HK-2 (cell line): ENCODE results near the gene PI4KA.

Experiments
- DNase-seq: peaks from one replicate; pipeline ENCODE4 v3.0.0-alpha.2; 2018; ENCODE audit not compliant: unreplicated experiment

PI4KA gene

DNA sequence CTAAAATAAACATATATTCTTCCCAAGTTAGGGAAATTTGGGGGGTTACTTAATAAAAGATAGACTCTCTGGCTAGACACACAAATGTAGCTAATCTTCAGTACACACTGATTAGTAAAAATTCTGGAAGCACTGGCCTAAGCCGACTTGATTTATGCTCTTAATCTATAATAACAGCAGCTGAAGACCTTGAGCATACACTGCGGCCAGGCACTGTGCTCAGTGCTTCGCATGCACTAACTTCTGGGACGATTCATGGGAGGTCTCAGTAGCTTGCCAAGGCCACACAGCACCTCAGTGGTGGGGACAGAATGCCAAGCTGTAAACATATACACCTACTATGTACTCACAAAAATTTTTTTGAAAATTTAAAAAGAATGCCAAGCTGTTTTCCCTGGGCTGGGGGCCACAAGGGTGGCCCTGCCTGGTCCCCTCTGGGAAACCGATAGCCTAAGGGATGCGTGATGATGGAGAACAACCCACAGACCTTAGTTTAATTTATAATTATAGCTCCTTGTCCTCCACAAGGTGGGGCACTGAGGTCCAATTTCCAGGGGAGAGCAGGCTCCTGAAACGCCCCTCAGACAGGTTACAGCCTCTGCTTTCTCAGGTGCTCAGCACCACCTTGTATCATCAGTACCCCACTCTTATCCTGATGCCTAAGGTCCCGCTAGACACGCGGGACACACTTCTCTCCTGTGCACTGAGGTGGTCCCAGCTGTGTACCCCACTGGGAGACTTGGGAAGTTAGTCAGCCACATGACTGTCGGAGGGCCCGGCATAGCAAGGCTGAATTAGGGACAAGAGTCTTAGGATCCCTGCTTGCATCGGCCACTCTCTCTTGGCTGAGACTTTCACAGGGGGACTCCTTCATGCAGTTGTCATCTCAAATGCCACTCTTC is 64.6 kb downstream of the PI4KA start:
- no peak for DNase-seq

DNA sequence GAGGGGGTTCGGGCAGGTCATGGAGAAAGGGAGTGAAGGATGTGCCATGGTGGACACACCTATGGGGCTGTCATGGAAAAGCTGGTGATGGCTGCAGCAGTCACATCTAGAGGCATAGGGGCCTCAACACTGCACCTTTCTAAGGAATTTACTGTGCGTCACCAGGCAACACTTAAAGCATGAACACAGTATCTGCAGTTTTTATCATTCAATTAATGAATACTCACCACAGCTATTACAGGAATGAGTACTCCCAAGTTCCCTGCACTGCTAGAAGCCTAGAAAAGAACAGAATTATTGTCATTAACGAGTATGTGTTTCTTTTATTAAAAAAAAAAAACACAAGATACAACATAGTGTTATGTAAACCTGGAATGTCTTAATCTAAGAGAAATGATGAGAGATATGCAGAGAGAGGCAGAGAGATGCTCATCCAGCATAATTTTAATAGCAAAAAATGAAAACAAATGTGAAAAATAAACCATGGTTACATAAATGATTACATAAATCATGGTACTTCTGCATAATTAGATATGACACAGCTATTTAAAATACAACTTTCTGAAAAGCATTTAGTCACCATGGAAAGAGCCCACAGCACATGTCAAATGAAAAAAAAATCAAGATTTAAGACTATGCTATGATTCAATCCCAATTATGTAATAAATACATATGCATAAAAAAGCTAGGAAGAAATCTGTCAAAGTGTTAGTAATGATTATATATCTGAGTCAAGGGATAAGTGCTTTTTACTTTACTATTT is 65.5 kb downstream of the PI4KA start:
- DNase-seq, result no peak

DNA sequence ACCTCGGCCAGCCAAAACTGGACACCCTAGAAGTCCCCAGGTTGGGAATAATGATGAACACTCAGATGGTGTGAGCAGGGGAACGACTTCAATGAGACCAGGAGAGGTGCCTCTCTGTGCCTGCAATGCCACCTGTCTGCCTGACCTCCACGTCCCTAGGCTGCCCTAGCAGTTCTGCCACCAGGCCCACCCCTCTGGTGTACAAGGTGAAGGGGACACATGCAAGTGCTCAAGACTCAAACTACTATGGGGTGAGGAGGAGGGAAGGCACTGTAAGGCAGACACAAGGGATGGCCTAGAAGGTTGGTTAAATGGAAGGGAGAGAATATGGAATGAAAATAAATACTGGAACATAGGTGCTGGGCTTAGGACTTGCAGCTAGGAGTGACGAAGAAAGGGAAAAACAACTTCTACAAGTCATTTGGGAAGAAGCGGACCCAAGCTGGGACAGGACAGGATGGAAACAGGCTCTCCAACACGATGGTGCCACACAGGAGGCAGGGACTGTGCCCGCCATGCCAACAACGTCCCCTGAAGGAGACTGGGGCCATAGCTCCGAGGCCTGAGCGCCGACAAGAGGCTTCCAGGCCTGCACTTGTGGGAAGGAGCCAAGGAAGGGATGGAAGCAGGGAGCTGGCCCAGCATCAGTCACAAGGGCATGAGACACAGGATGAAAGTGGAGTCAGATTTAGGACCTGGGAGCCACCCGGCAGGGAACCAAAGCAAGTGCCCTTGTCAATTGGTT is 66.2 kb downstream of the PI4KA start:
- no peak for DNase-seq

DNA sequence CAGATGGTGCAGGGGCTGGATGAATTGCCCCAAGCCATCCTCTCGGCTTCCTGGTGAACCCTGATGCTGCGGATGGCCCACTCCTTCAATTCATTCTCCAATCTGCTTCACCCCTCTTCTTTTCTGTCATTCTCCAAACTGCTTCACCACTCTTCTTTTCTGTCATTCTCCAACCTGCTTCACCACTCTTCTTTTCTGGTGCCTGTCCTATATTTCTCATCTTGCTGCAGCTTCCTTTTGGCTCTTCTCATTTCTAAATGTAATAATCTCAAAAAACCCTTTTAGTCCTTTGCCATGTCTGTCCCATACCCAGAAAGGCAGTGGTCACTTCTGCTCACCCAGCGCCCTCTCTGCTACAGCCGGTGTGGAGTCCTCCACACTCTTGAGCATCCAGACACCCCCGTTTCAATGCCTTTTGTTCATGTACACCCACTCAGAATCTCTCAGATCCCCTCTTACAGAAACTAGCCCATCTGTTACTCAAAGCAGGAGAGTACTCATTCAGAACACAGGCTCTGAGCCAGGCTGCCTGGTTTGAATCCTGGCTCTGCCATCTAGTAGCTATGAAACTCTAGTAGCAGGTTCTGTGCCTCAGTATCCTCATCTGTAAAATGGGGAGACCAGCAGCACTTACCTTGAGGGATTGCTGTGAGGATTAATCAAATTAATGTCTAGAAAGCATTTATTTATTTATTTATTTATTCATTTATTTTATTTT is 69.8 kb downstream of the PI4KA start:
- no peak for DNase-seq

DNA sequence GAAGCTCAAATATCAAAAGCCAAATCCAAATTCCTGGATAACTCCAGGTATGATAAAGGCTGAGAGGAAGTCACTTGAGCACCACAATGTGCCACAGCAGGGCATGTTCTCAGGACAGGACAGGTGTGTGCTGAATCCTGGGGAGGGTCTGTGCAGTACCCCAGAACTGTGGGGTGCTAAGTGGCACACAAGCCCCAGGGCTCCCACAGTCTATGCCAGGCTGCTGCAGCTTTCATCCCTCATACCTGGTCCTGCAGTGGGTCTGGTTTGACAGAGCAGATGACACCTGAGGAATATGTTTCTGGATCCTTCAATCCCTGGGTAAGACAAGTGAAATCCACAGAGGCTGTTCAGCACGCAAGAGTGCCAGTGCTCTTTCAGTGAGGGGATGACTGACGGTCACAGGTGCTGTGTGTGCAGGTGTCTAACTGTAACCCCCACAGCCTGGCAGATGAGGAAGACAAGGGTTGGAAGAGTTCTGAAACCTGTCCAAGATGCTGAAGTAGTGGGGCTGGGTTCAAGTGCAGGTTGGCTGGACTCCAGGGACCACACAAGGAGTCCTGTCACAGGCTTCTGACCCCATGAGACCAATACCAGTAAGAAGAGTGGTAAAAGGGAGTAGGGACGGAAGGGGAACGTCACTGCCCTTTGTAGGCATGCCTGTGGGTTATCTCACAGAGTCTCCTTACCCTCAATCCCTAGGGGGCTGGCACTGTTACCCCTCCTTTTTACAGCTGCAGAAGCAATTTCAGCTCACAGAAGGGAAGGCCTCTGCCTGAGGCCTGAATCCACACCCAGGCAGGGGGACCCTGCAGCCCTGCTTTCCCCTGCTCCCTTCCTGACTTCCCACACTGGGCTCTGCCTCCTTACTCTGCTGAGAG is 70.6 kb downstream of the PI4KA start:
- no peak for DNase-seq

DNA sequence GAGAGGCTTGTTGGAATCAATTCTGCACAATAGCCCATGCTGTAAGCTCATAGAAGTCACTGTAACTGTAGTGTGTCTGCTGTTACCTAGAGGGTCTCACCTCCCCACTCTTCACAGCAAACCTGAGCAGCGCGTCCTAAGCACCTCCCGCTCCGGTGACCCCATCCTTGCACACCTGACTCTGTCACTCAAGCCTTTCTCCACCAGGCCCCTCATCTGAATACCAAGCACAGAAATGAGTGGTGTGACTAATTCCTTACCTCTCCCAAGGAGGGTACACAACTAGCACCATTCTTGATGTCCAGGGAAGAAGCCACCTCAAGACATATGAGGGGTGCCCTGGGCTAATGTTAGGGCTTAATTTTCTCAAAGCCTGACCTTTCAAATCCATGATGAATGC is 71.4 kb downstream of the PI4KA start:
- DNase-seq, result no peak

DNA sequence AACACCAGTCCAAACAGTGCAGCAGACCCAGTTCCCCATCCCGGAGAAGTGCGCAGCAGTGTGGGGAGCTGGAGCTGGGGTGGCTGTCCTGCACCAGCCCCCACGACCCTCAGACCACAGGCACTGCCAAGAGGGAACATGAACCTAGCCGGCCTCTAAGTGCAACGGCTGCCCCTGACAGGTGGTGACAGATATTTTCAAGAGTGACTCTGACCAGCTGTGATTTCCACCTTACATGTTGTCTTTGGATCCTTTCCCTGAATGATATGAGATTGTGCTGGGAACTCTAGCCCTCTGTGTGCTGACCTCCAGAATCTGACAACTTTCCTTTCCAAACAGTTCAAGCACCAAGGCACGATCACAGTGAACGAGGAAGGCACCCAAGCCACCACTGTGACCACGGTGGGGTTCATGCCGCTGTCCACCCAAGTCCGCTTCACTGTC is 72.1 kb downstream of the PI4KA start:
- DNase-seq, result no peak

DNA sequence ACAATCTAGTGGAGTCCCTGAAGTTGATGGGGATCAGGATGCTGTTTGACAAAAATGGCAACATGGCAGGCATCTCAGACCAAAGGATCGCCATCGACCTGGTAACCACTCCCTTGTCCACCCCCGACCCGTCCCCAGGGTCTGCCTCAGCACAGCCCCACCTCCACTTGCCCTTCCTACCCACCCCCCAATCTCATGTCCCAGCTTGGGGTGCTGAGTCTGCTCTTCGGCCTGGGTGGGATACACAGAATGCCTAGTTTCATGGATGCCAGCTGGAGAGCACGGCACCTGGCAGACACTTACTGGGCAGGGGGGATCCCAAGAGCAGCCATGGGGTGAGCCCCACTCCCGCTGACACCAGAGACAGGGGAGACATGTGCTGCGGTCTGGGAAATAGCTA is 72.6 kb downstream of the PI4KA start:
- DNase-seq, result no peak

DNA sequence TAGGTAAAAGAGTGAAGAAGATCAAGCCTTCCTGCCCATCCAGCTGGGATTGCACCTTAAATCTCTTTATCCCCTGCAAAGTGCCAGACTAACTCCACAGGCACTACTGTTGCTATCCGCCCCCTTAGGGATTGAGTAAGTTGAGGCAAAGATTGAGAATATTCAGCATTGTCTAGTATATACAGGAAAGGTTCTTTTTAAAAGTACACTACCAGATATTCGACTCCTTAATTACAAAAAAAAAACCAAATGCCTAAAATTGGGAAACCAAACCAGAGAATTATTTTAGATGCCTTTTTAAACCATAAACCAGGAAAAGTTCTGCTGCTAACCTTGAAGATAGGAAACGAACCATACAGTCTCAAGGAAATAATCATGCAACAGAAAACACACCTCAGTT is 73.2 kb downstream of the PI4KA start:
- no peak for DNase-seq

DNA sequence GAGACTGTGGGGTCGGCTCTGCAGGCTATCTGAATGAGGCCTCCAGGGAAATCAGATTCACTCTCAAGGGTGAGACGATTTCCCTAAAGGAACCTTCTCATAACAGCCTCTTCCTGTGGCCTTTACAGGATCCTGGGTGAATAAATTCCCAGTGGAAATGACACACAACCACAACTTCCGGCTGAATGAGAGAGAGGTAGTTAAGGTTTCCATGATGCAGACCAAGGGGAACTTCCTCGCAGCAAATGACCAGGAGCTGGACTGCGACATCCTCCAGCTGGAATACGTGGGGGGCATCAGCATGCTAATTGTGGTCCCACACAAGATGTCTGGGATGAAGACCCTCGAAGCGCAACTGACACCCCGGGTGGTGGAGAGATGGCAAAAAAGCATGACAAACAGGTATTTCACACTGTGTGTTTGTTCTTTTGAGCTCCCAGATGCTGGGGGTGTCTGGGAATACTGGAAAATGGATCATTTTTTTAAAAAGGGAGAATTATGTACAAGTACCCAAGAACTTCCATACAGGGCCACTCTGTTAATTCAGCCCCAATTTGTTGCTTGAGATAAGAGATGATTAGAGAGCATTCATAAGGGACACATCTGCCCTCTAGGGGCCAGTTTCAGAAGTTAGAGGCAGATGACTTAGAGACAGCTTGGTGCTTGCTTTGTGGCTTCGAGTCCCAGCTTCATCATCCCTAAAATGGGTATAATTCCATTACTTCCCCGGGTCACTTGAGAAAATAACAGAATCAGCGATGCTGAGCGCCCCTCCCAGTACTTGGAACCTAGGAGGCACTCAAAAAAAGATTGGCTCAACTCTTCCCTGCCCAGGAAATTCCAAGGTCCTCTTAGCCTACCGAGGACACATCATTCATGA is 74.5 kb downstream of the PI4KA start:
- DNase-seq, result peak; percentile 13

DNA sequence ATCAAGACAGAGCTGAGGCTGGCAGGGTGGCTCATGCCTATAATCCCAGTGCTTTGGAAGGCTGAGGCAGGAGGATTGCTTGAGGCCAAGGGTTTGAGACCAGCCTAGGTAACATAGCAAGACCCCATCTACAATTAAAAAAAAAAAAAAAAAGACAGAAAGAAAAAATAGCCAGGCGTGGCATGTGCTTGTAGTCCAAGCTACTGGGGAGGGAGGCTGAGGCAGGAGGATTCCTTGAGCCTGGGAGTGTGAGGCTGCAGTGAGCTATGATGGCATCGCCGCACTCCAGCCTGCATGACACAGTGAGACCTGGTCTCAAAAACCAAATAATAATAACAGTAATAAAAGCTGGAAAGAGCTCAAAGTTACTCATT is 75.3 kb downstream of the PI4KA start:
- DNase-seq, result no peak

DNA sequence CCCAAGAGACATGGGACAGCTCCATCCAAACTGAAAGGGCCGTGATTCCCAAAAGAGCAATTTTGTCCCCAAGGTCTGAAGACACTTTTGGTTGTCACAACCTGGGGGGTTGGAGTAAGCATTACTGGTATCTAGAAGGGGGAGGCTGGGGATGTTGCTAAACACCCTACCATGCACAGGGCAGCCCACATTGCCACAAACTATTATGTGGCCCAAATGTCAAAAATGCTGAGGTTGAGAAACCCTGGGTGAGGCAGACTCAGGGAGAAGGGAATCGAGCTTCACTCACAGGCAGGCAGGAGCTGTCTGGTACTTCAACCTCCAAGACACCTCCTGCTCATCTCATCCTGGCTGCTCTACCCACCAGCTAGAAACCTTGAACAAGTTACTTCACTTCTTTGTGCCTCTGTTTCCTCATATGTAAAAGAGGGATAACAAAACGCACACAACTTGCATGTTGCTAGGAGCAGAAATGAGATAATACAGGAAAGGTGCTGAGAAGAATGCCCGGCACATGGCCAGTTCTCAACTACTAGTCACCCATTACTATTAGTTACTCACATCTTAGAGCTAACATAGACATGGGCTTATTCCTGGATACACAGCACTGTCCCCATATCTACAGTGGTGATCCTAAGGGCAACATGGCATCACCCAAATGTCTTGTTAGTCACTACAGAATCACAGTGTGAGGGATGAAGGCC is 75.9 kb downstream of the PI4KA start:
- DNase-seq, result no peak

DNA sequence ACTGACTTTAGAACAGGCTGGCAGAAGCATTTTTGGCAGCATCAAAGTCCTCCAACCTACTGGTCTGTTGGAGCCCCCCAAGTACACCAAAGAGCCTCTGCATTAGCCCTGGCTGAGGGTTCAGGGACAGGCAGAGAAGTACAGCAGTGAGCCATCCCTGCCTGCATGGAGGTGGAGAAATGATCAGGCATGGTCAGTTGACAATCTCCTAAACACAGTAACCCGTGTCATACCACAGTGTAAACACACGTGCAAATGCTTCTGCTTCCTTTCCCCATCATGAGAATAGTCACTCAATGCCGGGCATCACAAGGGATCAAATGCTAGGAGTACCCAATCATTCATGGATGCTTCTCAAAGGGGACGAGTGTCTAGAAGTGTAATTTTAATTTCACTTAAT is 76.5 kb downstream of the PI4KA start:
- no peak for DNase-seq

DNA sequence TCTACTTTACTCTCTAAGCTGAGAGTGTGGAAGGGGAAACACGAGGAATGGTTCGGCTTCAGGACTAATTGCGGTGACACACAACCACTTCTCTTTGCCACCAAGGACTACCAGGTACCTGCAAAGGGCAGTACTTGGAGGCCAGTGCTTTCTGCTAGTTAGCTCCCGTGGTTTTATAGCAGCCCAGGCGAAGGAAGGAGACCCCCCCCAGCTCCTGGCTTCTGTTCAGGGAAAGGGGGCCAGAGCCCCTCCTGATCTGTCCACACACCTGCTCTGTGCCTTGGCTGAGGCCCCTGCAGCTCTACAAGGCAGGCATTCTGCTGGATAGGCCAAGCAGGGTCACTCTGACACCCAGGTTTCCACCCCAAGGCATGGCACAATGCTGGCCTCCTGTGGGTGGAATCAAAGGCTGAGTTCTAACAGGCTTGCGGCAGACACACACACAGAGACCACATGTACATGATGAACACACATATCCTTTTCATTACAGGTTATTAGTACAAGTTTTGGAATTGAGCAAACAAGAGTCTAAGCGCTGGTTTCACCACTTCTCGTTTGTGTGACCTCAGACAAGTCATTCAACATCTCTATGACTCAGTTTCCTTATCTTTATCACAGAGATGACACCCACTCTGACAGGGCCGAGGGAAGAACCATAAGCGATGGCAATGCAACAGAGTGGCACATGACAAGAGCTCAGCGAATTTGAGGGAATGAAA is 77.2 kb downstream of the PI4KA start:
- DNase-seq, result no peak

DNA sequence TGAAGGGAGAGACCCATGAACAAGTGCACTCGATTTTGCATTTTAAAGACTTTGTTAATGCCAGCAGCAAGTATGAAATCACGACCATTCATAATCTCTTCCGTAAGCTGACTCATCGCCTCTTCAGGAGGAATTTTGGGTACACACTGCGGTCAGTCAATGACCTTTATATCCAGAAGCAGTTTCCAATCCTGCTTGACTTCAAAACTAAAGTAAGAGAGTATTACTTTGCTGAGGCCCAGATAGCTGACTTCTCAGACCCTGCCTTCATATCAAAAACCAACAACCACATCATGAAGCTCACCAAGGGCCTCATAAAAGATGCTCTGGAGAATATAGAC is 78.8 kb downstream of the PI4KA start:
- no peak for DNase-seq

DNA sequence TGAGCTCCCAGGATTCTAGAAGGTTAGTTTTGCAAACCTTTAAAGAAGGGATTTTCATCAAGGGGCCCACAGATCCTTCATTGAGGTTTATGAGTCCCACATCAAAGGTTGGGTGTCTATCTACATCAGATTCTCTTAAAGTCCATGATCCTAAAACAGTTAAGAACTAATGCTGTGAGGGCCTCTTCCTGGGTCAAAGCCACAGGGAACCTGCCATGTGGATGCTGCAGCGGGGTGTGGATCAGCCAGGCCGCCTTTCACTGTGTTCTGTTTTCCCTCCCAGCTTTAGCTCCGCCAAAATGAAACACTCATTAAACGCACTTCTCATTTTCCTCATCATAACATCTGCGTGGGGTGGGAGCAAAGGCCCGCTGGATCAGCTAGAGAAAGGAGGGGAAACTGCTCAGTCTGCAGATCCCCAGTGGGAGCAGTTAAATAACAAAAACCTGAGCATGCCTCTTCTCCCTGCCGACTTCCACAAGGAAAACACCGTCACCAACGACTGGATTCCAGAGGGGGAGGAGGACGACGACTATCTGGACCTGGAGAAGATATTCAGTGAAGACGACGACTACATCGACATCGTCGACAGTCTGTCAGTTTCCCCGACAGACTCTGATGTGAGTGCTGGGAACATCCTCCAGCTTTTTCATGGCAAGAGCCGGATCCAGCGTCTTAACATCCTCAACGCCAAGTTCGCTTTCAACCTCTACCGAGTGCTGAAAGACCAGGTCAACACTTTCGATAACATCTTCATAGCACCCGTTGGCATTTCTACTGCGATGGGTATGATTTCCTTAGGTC is 79.4 kb downstream of the PI4KA start:
- no peak for DNase-seq

DNA sequence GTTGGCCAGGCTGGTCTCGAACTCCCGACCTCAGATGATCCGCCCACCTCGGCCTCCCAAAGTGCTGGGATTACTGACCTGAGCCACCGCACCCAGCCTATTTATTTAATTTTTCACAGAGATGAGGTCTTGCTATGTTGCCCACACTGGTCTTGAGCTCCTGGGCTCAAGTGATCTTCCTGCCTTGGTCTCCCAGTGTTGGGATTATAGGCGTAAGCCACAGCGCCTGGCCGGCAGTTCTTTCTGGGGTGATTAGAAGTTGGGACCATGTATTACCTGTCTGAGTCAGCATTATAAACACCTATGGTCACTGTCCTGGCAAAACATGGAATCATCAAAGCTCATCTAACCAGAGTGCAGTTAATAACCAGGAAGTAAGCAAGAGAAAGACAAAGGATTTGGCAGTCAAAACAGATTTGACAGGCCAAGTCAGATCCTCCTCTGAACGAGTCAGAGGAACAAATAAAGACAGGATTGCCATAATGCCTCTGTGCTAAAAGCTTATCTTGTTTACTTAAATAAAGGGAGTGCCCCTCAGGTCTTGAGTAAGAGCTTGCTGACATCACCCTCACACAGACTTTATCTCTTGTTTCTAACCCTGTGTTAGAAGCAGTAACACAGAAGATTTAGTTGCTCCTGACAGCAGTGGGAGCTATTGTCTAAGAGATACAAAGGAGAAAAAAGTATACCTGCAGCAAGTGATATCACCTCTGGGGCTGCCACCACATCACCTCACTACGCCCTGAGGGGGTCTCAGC is 81.0 kb downstream of the PI4KA start:
- no peak for DNase-seq
